Measurements from ENCODE around the gene POLG2. TPM values are rescaled to one million over a fixed set of nuclear protein-coding genes. Genes with fewer than 3 reads are reported as not detected.

The POLG2 gene
- polyA plus RNA-seq, 2 of the 4 experiments (the other 2 are of a cell fraction): 26.3 to 31.3 TPM

DNA sequence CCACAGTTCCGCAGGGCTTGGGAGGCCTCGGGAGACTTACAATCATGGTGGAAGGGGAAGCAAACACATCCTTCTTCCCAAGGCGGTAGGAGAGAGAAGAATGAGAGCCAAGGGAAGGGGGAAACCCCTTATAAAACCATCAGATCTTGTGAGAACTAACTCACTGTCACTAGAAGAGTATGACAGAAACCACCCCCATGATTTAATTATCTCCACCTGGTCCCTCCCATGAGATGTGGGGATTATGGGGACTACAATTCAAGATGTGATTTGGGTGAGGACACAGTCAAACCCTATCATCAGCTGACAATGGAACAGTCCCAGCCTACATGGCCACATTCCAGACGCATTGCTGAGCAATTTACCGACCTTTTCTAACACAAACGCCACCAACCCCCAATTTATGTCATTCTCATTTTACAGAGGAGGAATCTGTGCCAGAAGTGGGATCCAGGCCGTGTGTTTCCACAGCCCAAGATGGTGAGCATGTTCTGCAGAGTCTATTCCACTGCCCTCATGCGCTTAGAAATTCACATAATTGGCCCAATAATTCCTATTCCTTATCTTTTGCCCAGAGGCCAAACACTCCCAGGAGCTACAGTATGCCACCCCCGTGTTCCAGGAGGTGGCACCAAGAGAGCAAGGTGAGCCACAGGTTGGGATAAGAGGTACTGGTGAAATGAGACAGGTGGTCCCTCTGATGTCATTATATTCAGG lies 30.7 kb downstream of the POLG2 start:
- WGBS (ENCODE audit: missing lambda C conversion rate): 68% methylated on average over 9 of the region's 9 CpGs
- Histone ChIP-seq H3K27ac (no peak overlapping the region), H3K4me1 (no peaks in the 10 kb centered on the region), H3K4me2 (no peak overlapping the region), H3K4me3 (no peak overlapping the region), H3K9me3 (no peaks in the 10 kb centered on the region)
- ChIA-PET POLR2A (no interaction called here), CTCF (interaction anchor here (0.7 to 8.4 kb wide), 3 partner anchors 20 to 333 kb away, joined by 3 to 48 read pairs (median 4); no protein-coding TSS in a partner anchor)
- DNase-seq (ENCODE audit: low read depth in 1 of 2, low spot score in 1 of 2): no peak
- TF ChIP-seq HMGXB4 (CRISPR knock-in tag; IDR thresholded peaks at IDR 0.05; ENCODE audit: borderline replicate concordance): no peak
- TF ChIP-seq KDM1A (IDR thresholded peaks at IDR 0.05; ENCODE audit: low read depth): no peak
- no peak for TF ChIP-seq SMC3 (IDR thresholded peaks at IDR 0.05)
- TF ChIP-seq CHD2 (IDR thresholded peaks at IDR 0.05; ENCODE audit: low read length, partially characterized antibody): no peak
- TF ChIP-seq CBX8 (IDR thresholded peaks at IDR 0.05): no peak
- no peak for TF ChIP-seq BHLHE40 (IDR thresholded peaks at IDR 0.05; ENCODE audit: low read depth, low read length)
- TF ChIP-seq NR3C1 (IDR thresholded peaks at IDR 0.05): no peak
- no peak for TF ChIP-seq NPAS2 (CRISPR knock-in tag; IDR thresholded peaks at IDR 0.05; ENCODE audit: borderline replicate concordance)
- no peak for TF ChIP-seq EHF (CRISPR knock-in tag; IDR thresholded peaks at IDR 0.05)
- TF ChIP-seq, protein P1, sequence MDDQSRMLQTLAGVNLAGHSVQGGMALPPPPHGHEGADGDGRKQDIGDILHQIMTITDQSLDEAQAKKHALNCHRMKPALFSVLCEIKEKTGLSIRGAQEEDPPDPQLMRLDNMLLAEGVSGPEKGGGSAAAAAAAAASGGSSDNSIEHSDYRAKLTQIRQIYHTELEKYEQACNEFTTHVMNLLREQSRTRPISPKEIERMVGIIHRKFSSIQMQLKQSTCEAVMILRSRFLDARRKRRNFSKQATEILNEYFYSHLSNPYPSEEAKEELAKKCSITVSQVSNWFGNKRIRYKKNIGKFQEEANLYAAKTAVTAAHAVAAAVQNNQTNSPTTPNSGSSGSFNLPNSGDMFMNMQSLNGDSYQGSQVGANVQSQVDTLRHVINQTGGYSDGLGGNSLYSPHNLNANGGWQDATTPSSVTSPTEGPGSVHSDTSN (IDR thresholded peaks at IDR 0.05): no peak
- ATAC-seq: no peak; a peak in 2 of 6 replicates
- FAIRE-seq: no peak

DNA sequence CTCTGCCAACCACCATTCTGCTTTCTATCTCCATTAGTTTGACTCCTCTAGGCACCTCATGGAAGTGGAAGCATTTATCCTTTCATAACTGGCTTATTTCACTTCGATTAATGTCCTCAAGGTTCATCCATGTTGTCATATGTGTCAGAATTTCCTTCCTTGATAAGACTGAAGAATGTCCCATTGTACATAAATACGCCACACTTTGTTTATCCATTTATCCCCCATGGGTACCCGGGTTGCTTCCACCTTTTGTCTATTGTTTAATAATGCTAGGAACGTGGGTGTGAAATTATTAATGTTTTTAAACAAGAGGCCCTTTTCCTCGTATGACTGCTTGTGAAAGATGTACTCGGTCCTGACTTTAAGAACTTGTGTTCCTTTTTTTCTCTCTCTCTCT lies 35.1 kb downstream of the POLG2 start:
- 64% methylated on average over 6 of the region's 6 CpGs for WGBS (ENCODE audit: missing lambda C conversion rate)
- no peak overlapping the region for H3K4me2 ChIP-seq

More for the DNA sequence above, 35.1 kb downstream of the POLG2 start:
- TF ChIP-seq FOSB (CRISPR knock-in tag; IDR thresholded peaks at IDR 0.05): no peak
- TF ChIP-seq FOSL2 (IDR thresholded peaks at IDR 0.05): no peak
- no peak for TF ChIP-seq FOSL2 (CRISPR knock-in tag; IDR thresholded peaks at IDR 0.05)
- no peak for TF ChIP-seq HMGXB4 (CRISPR knock-in tag; IDR thresholded peaks at IDR 0.05; ENCODE audit: borderline replicate concordance)
- no peak for TF ChIP-seq USF2 (IDR thresholded peaks at IDR 0.05)
- TF ChIP-seq TP53 (CRISPR knock-in tag; IDR thresholded peaks at IDR 0.05): no peak
- TF ChIP-seq RCOR1 (IDR thresholded peaks at IDR 0.05; ENCODE audit: low read depth, low read length): no peak
- no peak for TF ChIP-seq KDM1A (IDR thresholded peaks at IDR 0.05; ENCODE audit: low read depth)
- no peak for TF ChIP-seq JUNB (IDR thresholded peaks at IDR 0.05)
- TF ChIP-seq GATA3 (IDR thresholded peaks at IDR 0.05; ENCODE audit: borderline replicate concordance): no peak
- no peak for TF ChIP-seq ESRRA (IDR thresholded peaks at IDR 0.05; ENCODE audit: borderline replicate concordance, low read length)
- no peak for TF ChIP-seq ZNF302 (CRISPR knock-in tag; IDR thresholded peaks at IDR 0.05)
- TF ChIP-seq, protein P2, sequence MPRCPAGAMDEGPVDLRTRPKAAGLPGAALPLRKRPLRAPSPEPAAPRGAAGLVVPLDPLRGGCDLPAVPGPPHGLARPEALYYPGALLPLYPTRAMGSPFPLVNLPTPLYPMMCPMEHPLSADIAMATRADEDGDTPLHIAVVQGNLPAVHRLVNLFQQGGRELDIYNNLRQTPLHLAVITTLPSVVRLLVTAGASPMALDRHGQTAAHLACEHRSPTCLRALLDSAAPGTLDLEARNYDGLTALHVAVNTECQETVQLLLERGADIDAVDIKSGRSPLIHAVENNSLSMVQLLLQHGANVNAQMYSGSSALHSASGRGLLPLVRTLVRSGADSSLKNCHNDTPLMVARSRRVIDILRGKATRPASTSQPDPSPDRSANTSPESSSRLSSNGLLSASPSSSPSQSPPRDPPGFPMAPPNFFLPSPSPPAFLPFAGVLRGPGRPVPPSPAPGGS (IDR thresholded peaks at IDR 0.05): no peak
- CTCF ChIA-PET: interaction anchor here (3.6 kb wide), 1 partner anchor 42 kb away, joined by 27 read pairs; no protein-coding TSS in a partner anchor
- no peaks in the 10 kb centered on the region for H3K9me3 ChIP-seq
- POLR2A ChIA-PET: no interaction called here
- H3K4me1 ChIP-seq: peaks cover 5% of the 10 kb centered on the region; the same call in 1 of the 3 replicates
- ATAC-seq: no peak
- no peak overlapping the region for H3K27ac ChIP-seq
- FAIRE-seq: no peak
- no peak overlapping the region for H3K4me3 ChIP-seq
- DNase-seq (ENCODE audit: low read depth in 1 of 2, low spot score in 1 of 2): no peak
